Kidney epithelial cell (primary cell): ENCODE measurements around the gene PDLIM7. TPM values are rescaled to one million over a fixed set of nuclear protein-coding genes. Genes with fewer than 3 reads are reported as not detected.

ENCODE experiments used
- DNase-seq: peaks from one replicate; pipeline ENCODE4 v3.0.0-alpha.2; 2010; ENCODE audit warnings: low read depth
- H3K27me3 ChIP-seq: 2 replicates; pipeline ENCODE4 v1.6.0; 2011; ENCODE audit warnings: low read length; ENCODE audit not compliant: control insufficient read depth, insufficient read depth
- H3K36me3 ChIP-seq: 2 replicates; pipeline ENCODE4 v1.5.1; 2011; ENCODE audit warnings: low read length; ENCODE audit not compliant: control insufficient read depth, insufficient read depth
- H3K4me3 ChIP-seq: 2 replicates; pipeline ENCODE4 v1.5.1; 2011; ENCODE audit warnings: low read depth, mild to moderate bottlenecking, control low read depth, low read length
- total RNA-seq: library from RNA; depleted of rRNA; stranded (reverse); fragments of >200 nt; gene quantifications from 2 replicates; pipeline ENCODE4 v1.2.3, GENCODE V29; 2015
- TF ChIP-seq, protein P1 (sequence below): IDR thresholded peaks from 2 replicates; pipeline ENCODE4 v1.5.1; 2011; ENCODE audit warnings: mild to moderate bottlenecking, moderate library complexity, low read length, control low read depth, inconsistent platforms; ENCODE audit not compliant: insufficient read depth, poor library complexity, severe bottlenecking

Gene PDLIM7
- total RNA-seq, 1 donor from 2014 or later: 467 TPM

GRCh38 chr5:177473443-177474001 is 23.9 kb downstream of the PDLIM7 start, which contains the start of gene DBN1:
Gene DBN1, minus strand, starts transcription at chr5:177473634. Its CDS starts 113 bp downstream, at chr5:177473521.
- TF ChIP-seq, protein P1, sequence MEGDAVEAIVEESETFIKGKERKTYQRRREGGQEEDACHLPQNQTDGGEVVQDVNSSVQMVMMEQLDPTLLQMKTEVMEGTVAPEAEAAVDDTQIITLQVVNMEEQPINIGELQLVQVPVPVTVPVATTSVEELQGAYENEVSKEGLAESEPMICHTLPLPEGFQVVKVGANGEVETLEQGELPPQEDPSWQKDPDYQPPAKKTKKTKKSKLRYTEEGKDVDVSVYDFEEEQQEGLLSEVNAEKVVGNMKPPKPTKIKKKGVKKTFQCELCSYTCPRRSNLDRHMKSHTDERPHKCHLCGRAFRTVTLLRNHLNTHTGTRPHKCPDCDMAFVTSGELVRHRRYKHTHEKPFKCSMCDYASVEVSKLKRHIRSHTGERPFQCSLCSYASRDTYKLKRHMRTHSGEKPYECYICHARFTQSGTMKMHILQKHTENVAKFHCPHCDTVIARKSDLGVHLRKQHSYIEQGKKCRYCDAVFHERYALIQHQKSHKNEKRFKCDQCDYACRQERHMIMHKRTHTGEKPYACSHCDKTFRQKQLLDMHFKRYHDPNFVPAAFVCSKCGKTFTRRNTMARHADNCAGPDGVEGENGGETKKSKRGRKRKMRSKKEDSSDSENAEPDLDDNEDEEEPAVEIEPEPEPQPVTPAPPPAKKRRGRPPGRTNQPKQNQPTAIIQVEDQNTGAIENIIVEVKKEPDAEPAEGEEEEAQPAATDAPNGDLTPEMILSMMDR: no peak
- Histone ChIP-seq H3K36me3 (peaks cover 2% of the 10 kb centered on the region), H3K27me3 (no peaks in the 10 kb centered on the region), H3K4me3 (peak within 1 kb of the TSS; percentile 69)
- DNase-seq: no peak

DNA sequence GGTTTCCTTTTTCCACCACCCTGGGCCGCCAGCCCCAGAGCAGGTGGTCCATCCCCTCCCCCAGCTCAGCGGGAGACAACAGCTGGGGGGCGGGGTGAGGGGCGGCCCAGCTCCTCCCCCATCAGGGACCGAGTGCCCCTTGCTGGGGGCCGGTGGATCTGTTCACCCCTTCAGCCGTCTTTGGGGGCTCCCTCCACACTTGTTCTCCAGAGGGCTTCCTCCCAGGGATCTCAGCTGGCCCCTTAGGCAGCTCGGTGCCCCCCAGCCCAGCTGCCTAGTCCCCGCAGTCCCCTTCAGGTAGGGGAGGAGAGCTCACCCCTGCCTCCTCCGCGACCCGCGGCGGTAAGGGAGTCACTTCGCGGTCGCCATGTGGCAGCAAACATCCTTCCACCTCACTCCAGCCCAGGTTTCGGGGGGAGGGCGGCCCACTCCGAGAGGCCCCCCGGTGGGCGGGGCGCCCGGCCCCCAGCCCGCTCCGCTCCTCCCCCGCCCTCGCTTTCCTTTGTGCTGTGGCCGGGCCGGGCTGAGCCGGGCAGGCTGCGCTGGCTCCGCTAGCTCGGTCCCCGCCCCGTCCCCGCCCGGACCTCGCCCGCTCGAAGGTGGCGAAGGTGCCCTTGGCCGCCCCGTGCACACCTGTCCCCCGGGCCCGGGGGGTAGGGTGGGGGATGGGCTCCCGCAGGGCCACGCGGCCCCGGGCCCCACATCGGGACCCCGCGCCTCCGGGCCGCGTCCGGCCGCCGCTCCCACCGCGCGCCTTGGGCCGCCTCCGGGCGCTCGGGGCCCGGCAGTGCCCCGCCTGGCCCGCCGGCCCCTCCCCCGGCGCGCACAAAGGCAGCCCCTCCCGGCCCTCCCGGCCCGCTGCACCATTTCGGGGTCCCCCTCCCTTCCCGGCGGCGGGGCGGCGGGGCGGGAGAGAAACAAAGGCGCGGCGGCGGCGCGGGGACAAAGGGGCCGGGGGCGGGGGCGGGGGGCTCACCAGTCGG is 24.7 kb downstream of the PDLIM7 start:
- TF ChIP-seq, protein P1: no peak
- H3K27me3 ChIP-seq: no peaks in the 10 kb centered on the region
- peaks cover 2% of the 10 kb centered on the region for H3K36me3 ChIP-seq
- no peak for DNase-seq
- H3K4me3 ChIP-seq: peak overlapping the region; percentile 69

DNA sequence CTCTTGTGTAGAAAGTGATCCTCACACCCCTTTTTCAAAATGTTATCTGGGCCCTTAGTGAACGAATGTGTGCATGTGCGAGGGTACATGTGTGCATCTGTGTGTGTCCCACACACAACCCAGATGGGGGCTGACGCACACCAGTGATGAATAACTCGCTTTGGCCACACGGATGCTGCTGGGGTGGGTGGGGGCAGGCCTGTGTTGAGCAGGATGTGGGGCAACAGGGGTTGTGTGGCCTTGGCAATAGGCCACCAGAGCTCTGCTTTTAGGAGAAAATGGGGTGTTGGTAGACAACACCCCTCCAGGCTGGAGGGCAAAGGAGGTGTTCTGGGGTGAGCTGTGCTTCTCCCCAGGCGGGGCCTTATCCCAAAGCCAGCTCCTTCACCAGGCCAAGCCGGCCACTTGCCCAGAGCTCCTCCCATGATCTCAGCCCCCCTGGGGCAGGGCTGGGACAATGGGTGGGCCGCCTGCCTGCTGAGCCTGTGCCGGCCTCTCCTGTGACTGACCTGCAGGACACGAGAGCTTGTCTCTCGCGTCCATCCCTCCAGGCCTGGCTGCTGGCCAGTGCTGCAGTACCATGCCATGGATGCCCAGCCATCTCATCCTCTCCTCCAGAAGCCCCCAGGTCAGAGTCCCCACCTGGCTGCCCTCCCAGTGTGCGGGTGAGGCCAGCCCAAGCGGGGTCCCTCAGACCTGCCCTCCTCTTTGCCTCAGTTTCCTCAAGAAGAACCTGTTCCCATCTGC is 25.6 kb downstream of the PDLIM7 start:
- Histone ChIP-seq H3K27me3 (no peaks in the 10 kb centered on the region), H3K4me3 (peak overlapping the region; percentile 69), H3K36me3 (peaks cover 4% of the 10 kb centered on the region)
- DNase-seq: no peak
- TF ChIP-seq, protein P1: no peak

- Histone ChIP-seq H3K4me3 (no peak overlapping the region), H3K27me3 (no peaks in the 10 kb centered on the region), H3K36me3 (peaks cover 6% of the 10 kb centered on the region)
- TF ChIP-seq, protein P1: no peak
- no peak for DNase-seq
Observed at GRCh38 chr5:177470759-177471536, 26.5 kb downstream of the PDLIM7 start.

DNA sequence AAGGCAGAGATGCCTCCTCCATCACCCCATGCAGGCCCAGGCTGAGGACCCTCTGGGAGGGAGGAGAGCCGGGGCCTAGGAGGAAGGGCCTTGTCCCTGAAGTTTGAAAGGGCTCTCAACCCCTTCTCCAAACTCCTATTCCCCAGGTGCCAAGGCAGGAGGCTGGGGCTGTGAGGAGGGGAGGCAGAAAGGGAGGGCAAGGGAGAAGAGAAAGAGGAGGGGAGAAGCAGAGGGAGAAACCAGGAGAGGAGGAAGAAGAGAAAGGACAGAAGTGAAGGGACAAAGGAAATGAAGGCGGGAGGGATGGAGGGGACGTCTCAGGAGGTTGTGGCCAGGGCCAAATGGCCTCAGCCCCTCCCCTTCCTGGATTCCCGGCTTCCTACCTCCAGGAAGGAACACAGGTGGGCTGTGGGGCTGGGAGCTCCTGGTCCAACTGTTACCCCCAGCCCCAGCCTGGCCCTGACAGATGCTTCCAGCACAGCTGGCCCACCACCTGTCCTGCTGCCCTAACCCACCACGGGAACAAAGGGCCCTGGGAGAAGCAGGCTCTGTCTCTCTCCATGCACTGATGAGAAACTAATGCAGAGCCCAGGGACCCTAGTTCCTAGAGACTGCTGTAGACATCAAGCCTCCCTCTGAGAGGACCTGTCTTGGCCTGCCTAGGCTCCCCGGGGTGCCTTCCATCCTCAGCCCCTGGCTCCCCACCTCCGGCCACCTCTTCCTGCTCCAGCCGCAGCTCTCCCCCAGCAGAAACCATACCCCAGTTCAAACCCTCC is 27.5 kb downstream of the PDLIM7 start:
- DNase-seq: no peak
- Histone ChIP-seq H3K36me3 (peaks cover 6% of the 10 kb centered on the region), H3K4me3 (no peak overlapping the region), H3K27me3 (no peaks in the 10 kb centered on the region)
- TF ChIP-seq, protein P1: no peak
